ENCODE results near the gene TANC1. TPM values are rescaled to one million over a fixed set of nuclear protein-coding genes. Genes with fewer than 3 reads are reported as not detected.
"Not testable (repeated sequence)": the region's sequence is repeated elsewhere in the genome, so short reads cannot be mapped to it uniquely, and the experiment has no call there.

Gene TANC1
- total RNA-seq, 1 experiment from 2014 or later = not detected

DNA sequence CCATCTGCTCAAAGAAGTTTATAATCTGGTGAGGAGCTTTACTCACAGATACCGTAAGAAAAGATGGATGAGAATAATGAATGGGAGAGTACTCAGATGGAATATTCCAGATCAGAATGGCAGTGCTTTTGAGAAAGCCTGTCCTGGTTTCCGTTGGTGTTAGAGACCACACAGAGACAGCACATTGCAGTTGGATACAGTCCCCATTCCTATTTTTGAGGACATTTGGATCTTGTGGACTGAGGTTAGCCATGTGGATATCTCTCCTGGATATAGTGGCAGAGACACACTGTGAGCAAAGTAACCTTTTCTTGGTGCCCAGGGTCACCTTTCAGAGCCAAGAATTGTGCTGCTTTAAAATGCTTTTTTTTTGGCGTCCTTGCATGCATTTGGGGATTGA, 63.7 kb downstream of the TANC1 start:
- Histone ChIP-seq H3K27me3 (ENCODE audit: low read length) (no peaks in the 10 kb centered on the region), H3K9ac (ENCODE audit: low read length) (no peak overlapping the region), H4K20me1 (ENCODE audit: insufficient read depth, low read depth, low read length) (no peaks in the 10 kb centered on the region), H3K27ac (ENCODE audit: low read length) (no peak overlapping the region), H3K36me3 (ENCODE audit: insufficient read depth, low read length) (no peaks in the 10 kb centered on the region), H3K4me3 (ENCODE audit: low read length) (no peak overlapping the region), H3K9me2 (replicated peaks; ENCODE audit: insufficient read depth, low read length) (no peaks in the 10 kb centered on the region), H2AFZ (ENCODE audit: low read length) (no peak overlapping the region), H3K4me1 (ENCODE audit: low read length) (no peaks in the 10 kb centered on the region), H3K4me2 (ENCODE audit: low read depth, low read length, poor library complexity, severe bottlenecking) (no peak overlapping the region), H3K79me2 (ENCODE audit: low read length) (no peaks in the 10 kb centered on the region), H3K9me3 (ENCODE audit: low read length) (no peaks in the 10 kb centered on the region)
- no peak for DNase-seq

DNA sequence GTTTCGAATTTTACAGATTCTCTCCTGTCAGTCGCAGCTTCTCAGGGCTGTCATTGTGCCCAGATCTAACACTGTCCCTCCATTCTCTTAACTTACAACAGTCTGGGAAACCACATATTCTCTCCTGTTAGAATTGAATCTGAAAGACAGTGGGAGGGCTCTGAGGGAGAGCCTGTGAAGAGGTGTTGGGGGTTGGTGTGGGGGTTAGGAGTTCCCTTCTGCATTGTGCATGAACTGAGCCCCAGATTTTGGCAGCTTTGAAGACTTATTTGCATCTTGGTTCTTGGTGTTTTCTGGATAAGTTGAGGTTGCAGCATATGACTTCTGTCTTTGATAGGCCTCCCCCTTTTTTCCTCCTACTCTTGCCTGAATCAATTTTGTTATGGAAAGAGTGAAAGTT, 64.1 kb downstream of the TANC1 start:
- Histone ChIP-seq H3K9me3 (ENCODE audit: low read length) (no peaks in the 10 kb centered on the region), H3K27me3 (ENCODE audit: low read length) (no peaks in the 10 kb centered on the region), H3K36me3 (ENCODE audit: insufficient read depth, low read length) (no peaks in the 10 kb centered on the region), H3K4me2 (ENCODE audit: low read depth, low read length, poor library complexity, severe bottlenecking) (no peak overlapping the region), H3K4me1 (ENCODE audit: low read length) (no peaks in the 10 kb centered on the region), H3K9ac (ENCODE audit: low read length) (no peak overlapping the region), H4K20me1 (ENCODE audit: insufficient read depth, low read depth, low read length) (no peaks in the 10 kb centered on the region), H2AFZ (ENCODE audit: low read length) (no peak overlapping the region), H3K4me3 (ENCODE audit: low read length) (no peak overlapping the region), H3K9me2 (replicated peaks; ENCODE audit: insufficient read depth, low read length) (no peaks in the 10 kb centered on the region), H3K27ac (ENCODE audit: low read length) (no peak overlapping the region), H3K79me2 (ENCODE audit: low read length) (no peaks in the 10 kb centered on the region)
- no peak for DNase-seq

- no peak overlapping the region for H3K4me2 ChIP-seq (ENCODE audit: low read depth, low read length, poor library complexity, severe bottlenecking)
- no peaks in the 10 kb centered on the region for H3K79me2 ChIP-seq (ENCODE audit: low read length)
- H3K4me1 ChIP-seq (ENCODE audit: low read length) = no peaks in the 10 kb centered on the region
- H3K9ac ChIP-seq (ENCODE audit: low read length) = no peak overlapping the region
- no peaks in the 10 kb centered on the region for H3K27me3 ChIP-seq (ENCODE audit: low read length)
- H3K9me2 ChIP-seq (replicated peaks; ENCODE audit: insufficient read depth, low read length) = no peaks in the 10 kb centered on the region
- H3K36me3 ChIP-seq (ENCODE audit: insufficient read depth, low read length) = no peaks in the 10 kb centered on the region
- no peaks in the 10 kb centered on the region for H3K9me3 ChIP-seq (ENCODE audit: low read length)
- H3K4me3 ChIP-seq (ENCODE audit: low read length) = no peak overlapping the region
- no peak overlapping the region for H2AFZ ChIP-seq (ENCODE audit: low read length)
- DNase-seq = no peak
- no peaks in the 10 kb centered on the region for H4K20me1 ChIP-seq (ENCODE audit: insufficient read depth, low read depth, low read length)
- H3K27ac ChIP-seq (ENCODE audit: low read length) = no peak overlapping the region
Measured at GRCh38 chr2:159034713-159035112, 66.3 kb downstream of the TANC1 start.

DNA sequence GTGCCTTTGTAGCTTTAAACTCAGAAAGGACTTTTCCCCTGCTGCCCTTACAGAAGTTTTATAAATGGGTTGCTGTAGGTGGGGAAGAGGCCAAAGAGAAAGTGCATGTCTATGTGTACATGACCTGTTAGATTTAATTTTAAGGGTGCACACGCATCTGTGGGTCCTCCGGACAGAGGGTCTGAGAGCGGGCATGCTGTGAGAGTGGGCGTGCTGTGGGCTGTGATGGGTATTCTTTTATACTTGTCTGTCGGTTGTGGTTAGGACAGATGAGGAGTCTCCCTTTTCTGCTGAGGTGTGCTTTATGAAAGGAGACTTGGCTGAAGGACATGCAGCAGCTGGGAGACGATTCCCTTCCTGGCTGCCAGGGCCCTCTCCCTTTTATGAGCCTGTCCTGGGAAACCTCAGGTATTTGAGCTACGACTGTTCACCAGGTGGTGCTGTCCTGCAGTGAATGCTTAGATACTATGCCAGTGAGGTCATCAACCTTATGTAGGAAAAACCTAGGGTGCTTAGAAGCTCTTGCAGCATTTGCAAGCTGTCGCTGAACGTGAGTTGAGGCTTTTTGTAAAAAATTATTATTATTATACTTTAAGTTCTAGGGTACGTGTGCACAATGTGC, 67.5 kb downstream of the TANC1 start:
- no peak overlapping the region for H3K27ac ChIP-seq (ENCODE audit: low read length)

GRCh38 chr2:159036461-159036860, 68.0 kb downstream of the TANC1 start:
- not testable (repeated sequence) for H3K9ac ChIP-seq (ENCODE audit: low read length); H3K27ac ChIP-seq (ENCODE audit: low read length); H2AFZ ChIP-seq (ENCODE audit: low read length); H3K4me2 ChIP-seq (ENCODE audit: low read depth, low read length, poor library complexity, severe bottlenecking); H3K27me3 ChIP-seq (ENCODE audit: low read length); DNase-seq; H3K4me1 ChIP-seq (ENCODE audit: low read length); H3K36me3 ChIP-seq (ENCODE audit: insufficient read depth, low read length); H3K4me3 ChIP-seq (ENCODE audit: low read length); H3K79me2 ChIP-seq (ENCODE audit: low read length); H4K20me1 ChIP-seq (ENCODE audit: insufficient read depth, low read depth, low read length); H3K9me3 ChIP-seq (ENCODE audit: low read length); H3K9me2 ChIP-seq (replicated peaks; ENCODE audit: insufficient read depth, low read length)

More for the DNA sequence above, 67.5 kb downstream of the TANC1 start:
- H3K4me2 ChIP-seq (ENCODE audit: low read depth, low read length, poor library complexity, severe bottlenecking) = no peak overlapping the region
- H2AFZ ChIP-seq (ENCODE audit: low read length) = no peak overlapping the region
- H3K4me3 ChIP-seq (ENCODE audit: low read length) = no peak overlapping the region
- H3K9ac ChIP-seq (ENCODE audit: low read length) = no peak overlapping the region
- no peaks in the 10 kb centered on the region for H3K9me2 ChIP-seq (replicated peaks; ENCODE audit: insufficient read depth, low read length)
- H3K79me2 ChIP-seq (ENCODE audit: low read length) = no peaks in the 10 kb centered on the region
- no peaks in the 10 kb centered on the region for H3K36me3 ChIP-seq (ENCODE audit: insufficient read depth, low read length)
- H4K20me1 ChIP-seq (ENCODE audit: insufficient read depth, low read depth, low read length) = no peaks in the 10 kb centered on the region
- H3K9me3 ChIP-seq (ENCODE audit: low read length) = no peaks in the 10 kb centered on the region
- H3K4me1 ChIP-seq (ENCODE audit: low read length) = no peaks in the 10 kb centered on the region
- DNase-seq = no peak
- H3K27me3 ChIP-seq (ENCODE audit: low read length) = no peaks in the 10 kb centered on the region

- H3K9me3 ChIP-seq (ENCODE audit: low read length); H3K9ac ChIP-seq (ENCODE audit: low read length); H3K36me3 ChIP-seq (ENCODE audit: insufficient read depth, low read length); DNase-seq; H3K27me3 ChIP-seq (ENCODE audit: low read length); H3K4me1 ChIP-seq (ENCODE audit: low read length); H2AFZ ChIP-seq (ENCODE audit: low read length); H3K27ac ChIP-seq (ENCODE audit: low read length); H4K20me1 ChIP-seq (ENCODE audit: insufficient read depth, low read depth, low read length); H3K9me2 ChIP-seq (replicated peaks; ENCODE audit: insufficient read depth, low read length); H3K4me3 ChIP-seq (ENCODE audit: low read length); H3K79me2 ChIP-seq (ENCODE audit: low read length); H3K4me2 ChIP-seq (ENCODE audit: low read depth, low read length, poor library complexity, severe bottlenecking): not testable (repeated sequence)
Measured at GRCh38 chr2:159041328-159041727, 72.9 kb downstream of the TANC1 start.

DNA sequence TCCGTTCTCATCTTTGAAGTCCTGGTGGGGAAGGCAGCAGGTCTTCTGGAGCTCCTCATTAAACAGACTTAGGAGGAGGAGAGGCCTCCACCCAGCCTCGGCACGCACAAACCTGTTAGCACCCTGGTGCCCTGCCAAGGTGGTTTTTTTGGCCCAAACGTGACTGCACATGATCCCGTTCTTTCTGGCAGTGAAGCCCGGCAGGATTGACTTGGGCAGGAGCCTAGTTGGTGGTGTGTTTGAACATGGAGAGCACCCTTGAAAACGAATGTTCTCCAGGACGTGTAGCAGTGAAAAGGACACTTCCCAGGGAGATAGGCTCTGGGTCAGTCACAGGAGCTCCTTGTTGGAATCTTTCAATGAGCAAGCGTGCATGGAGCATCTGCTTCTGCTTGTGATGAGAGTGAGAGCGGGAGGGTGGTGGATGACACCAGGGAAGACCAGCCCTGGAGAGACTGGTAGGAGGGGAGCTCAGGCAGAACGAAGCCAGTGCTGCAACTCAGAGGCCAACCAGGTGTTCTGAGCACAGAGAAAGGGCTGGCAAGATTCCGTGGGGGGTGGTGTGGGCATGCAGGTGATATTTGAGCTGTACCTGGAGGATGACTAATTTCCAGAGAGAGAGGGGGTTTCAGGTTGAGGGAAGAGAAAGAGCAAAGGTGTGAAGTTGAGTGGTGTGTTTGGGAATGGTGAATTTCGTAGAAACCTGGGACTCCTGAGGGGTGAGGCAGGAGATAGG, 73.8 kb downstream of the TANC1 start:
- Histone ChIP-seq H2AFZ (ENCODE audit: low read length) (no peak overlapping the region), H4K20me1 (ENCODE audit: insufficient read depth, low read depth, low read length) (no peaks in the 10 kb centered on the region), H3K27me3 (ENCODE audit: low read length) (no peaks in the 10 kb centered on the region), H3K9ac (ENCODE audit: low read length) (no peak overlapping the region), H3K79me2 (ENCODE audit: low read length) (no peaks in the 10 kb centered on the region), H3K9me2 (replicated peaks; ENCODE audit: insufficient read depth, low read length) (no peaks in the 10 kb centered on the region), H3K4me1 (ENCODE audit: low read length) (no peaks in the 10 kb centered on the region), H3K4me2 (ENCODE audit: low read depth, low read length, poor library complexity, severe bottlenecking) (no peak overlapping the region), H3K36me3 (ENCODE audit: insufficient read depth, low read length) (no peaks in the 10 kb centered on the region), H3K27ac (ENCODE audit: low read length) (no peak overlapping the region), H3K9me3 (ENCODE audit: low read length) (no peaks in the 10 kb centered on the region), H3K4me3 (ENCODE audit: low read length) (no peak overlapping the region)
- DNase-seq = no peak

- H4K20me1 ChIP-seq (ENCODE audit: insufficient read depth, low read depth, low read length) = no peaks in the 10 kb centered on the region
- no peaks in the 10 kb centered on the region for H3K4me1 ChIP-seq (ENCODE audit: low read length)
- H3K4me3 ChIP-seq (ENCODE audit: low read length) = no peak overlapping the region
- no peak for DNase-seq
- no peaks in the 10 kb centered on the region for H3K9me3 ChIP-seq (ENCODE audit: low read length)
- H3K79me2 ChIP-seq (ENCODE audit: low read length) = no peaks in the 10 kb centered on the region
- H3K4me2 ChIP-seq (ENCODE audit: low read depth, low read length, poor library complexity, severe bottlenecking) = no peak overlapping the region
- H3K9me2 ChIP-seq (replicated peaks; ENCODE audit: insufficient read depth, low read length) = no peaks in the 10 kb centered on the region
- H3K27ac ChIP-seq (ENCODE audit: low read length) = no peak overlapping the region
- H3K36me3 ChIP-seq (ENCODE audit: insufficient read depth, low read length) = no peaks in the 10 kb centered on the region
- no peaks in the 10 kb centered on the region for H3K27me3 ChIP-seq (ENCODE audit: low read length)
- no peak overlapping the region for H3K9ac ChIP-seq (ENCODE audit: low read length)
- no peak overlapping the region for H2AFZ ChIP-seq (ENCODE audit: low read length)
Measured at GRCh38 chr2:159043710-159044109, 75.3 kb downstream of the TANC1 start.
